IMR-90 (cell line): ENCODE results near the gene SAFB2. TPM values are rescaled to one million over a fixed set of nuclear protein-coding genes. Genes with fewer than 3 reads are reported as not detected.

Experiments used
- ATAC-seq: fragments of 200-7000 bp; cut with Tn5 transposase; 2 replicates; pipeline ENCODE4 v1.9.1; 2020; ENCODE audit warnings: low read depth, mild to moderate bottlenecking, moderate library complexity
- BruUV-seq: library from RNA; stranded (reverse); fragments of 400-500 nt; replicated peaks from 2 replicates; lab custom pipeline; 2021; lab: Mats Ljungman, UMichigan
- CTCF ChIA-PET: fragments of 300-600 bp; formaldehyde crosslinking; extraction: SDS; loops from one replicate; lab custom pipeline; 2021; ENCODE audit warnings: antibody characterized with exemption; lab: Yijun Ruan, JAX
- POLR2A ChIA-PET: fragments of 300-600 bp; sonication (Branson Sonifier 250); formaldehyde crosslinking; loops from one replicate; lab custom pipeline; 2022; ENCODE audit warnings: antibody characterized with exemption; ENCODE audit not compliant: unreplicated experiment; lab: Charles Lee
- DNase-seq: peaks from one replicate; pipeline ENCODE4 v3.0.0; 2013
- H2AFZ ChIP-seq: replicated peaks from 2 replicates; pipeline ENCODE3; 2013; ENCODE audit warnings: low read length, mild to moderate bottlenecking; ENCODE audit not compliant: poor library complexity
- H2AK5ac ChIP-seq: 2 replicates; pipeline ENCODE4 v1.6.1; 2013; ENCODE audit warnings: low read depth, low read length, inconsistent platforms
- H2AK9ac ChIP-seq: replicated peaks from 2 replicates; pipeline ENCODE3; 2013; ENCODE audit warnings: mild to moderate bottlenecking, low read depth, low read length, moderate library complexity; ENCODE audit not compliant: poor library complexity
- H2BK120ac ChIP-seq: 2 replicates; pipeline ENCODE4 v1.6.1; 2013; ENCODE audit warnings: low read depth, low read length, inconsistent platforms
- H2BK15ac ChIP-seq: 3 replicates; pipeline ENCODE4 v1.6.1; 2013; ENCODE audit warnings: low read depth, low read length, inconsistent platforms
- H2BK20ac ChIP-seq: 2 replicates; pipeline ENCODE4 v1.6.1; 2013; ENCODE audit warnings: low read depth, mild to moderate bottlenecking, inconsistent platforms, low read length, moderate library complexity
- H2BK5ac ChIP-seq: 2 replicates; pipeline ENCODE4 v1.6.1; 2013; ENCODE audit warnings: mild to moderate bottlenecking, low read depth, low read length, inconsistent platforms; ENCODE audit not compliant: poor library complexity, severe bottlenecking
- H3K14ac ChIP-seq: replicated peaks from 2 replicates; pipeline ENCODE4 v1.6.1; 2013; ENCODE audit warnings: low read depth, low read length, inconsistent platforms
- H3K18ac ChIP-seq: 2 replicates; pipeline ENCODE4 v1.6.1; 2013; ENCODE audit warnings: low read depth, low read length, control low read depth
- H3K23ac ChIP-seq: 2 replicates; pipeline ENCODE4 v1.6.1; 2013; ENCODE audit warnings: low read depth, low read length, inconsistent platforms
- H3K27ac ChIP-seq: 2 replicates; pipeline ENCODE4 v1.5.1; 2013; ENCODE audit warnings: mild to moderate bottlenecking, control low read depth, low read length; ENCODE audit not compliant: insufficient read depth
- H3K27me3 ChIP-seq: 2 replicates; pipeline ENCODE4 v1.6.1; 2013; ENCODE audit warnings: low read length; ENCODE audit not compliant: control insufficient read depth, insufficient read depth
- H3K36me3 ChIP-seq: 2 replicates; pipeline ENCODE4 v1.6.1; 2013; ENCODE audit warnings: low read length, mixed read lengths; ENCODE audit not compliant: control insufficient read depth, insufficient read depth
- H3K4ac ChIP-seq: 2 replicates; pipeline ENCODE4 v1.6.1; 2013; ENCODE audit warnings: low read depth, low read length, inconsistent platforms
- H3K4me1 ChIP-seq: 2 replicates; pipeline ENCODE4 v1.6.1; 2013; ENCODE audit warnings: low read length, mixed read lengths; ENCODE audit not compliant: control insufficient read depth, insufficient read depth
- H3K4me2 ChIP-seq: 2 replicates; pipeline ENCODE4 v1.6.1; 2013; ENCODE audit warnings: low read depth, mild to moderate bottlenecking, control low read depth, low read length, moderate library complexity
- H3K4me3 ChIP-seq: 2 replicates; pipeline ENCODE4 v1.5.1; 2013; ENCODE audit warnings: low read depth, mild to moderate bottlenecking, control low read depth, low read length, moderate library complexity; ENCODE audit not compliant: insufficient read depth
- H3K56ac ChIP-seq: 2 replicates; pipeline ENCODE4 v1.6.1; 2013; ENCODE audit warnings: low read length, inconsistent platforms; ENCODE audit not compliant: insufficient read depth; ENCODE audit errors: extremely low read depth
- H3K79me1 ChIP-seq, 2 experiments: 2 replicates each; pipeline ENCODE4 v1.6.1; 2013; ENCODE audit warnings: low read length in 2 of 2, inconsistent platforms in 1 of 2, low read depth in 1 of 2
- H3K9ac ChIP-seq: 2 replicates; pipeline ENCODE4 v1.6.1; 2013; ENCODE audit warnings: low read depth, low read length, control low read depth
- H3K9me1 ChIP-seq: 2 replicates; pipeline ENCODE4 v1.6.1; 2013; ENCODE audit warnings: low read length, inconsistent platforms; ENCODE audit not compliant: insufficient read depth
- H3K9me3 ChIP-seq: 2 replicates; pipeline ENCODE4 v1.6.1; 2013; ENCODE audit warnings: low read length; ENCODE audit not compliant: control insufficient read depth, insufficient read depth
- H4K20me1 ChIP-seq: 2 replicates; pipeline ENCODE4 v1.6.1; 2013; ENCODE audit warnings: low read length, inconsistent platforms; ENCODE audit not compliant: insufficient read depth
- H4K5ac ChIP-seq: 2 replicates; pipeline ENCODE4 v1.6.1; 2013; ENCODE audit warnings: mild to moderate bottlenecking, low read depth, low read length, control low read depth
- H4K8ac ChIP-seq, 2 experiments: 2 replicates each; pipeline ENCODE4 v1.6.1; 2013; ENCODE audit warnings: low read depth in 2 of 2, low read length in 2 of 2, control low read depth in 1 of 2, inconsistent platforms in 1 of 2
- H4K91ac ChIP-seq: 2 replicates; pipeline ENCODE4 v1.6.1; 2013; ENCODE audit warnings: low read depth, low read length, inconsistent platforms; ENCODE audit not compliant: insufficient read depth
- BHLHE40 ChIP-seq: fragments of 150-350 bp; IDR thresholded peaks from 2 replicates; pipeline ENCODE4 v1.6.1; 2016; ENCODE audit warnings: mild to moderate bottlenecking, low read depth, low read length
- CEBPB ChIP-seq: IDR thresholded peaks from 2 replicates; pipeline ENCODE4 v1.6.1; 2012; ENCODE audit warnings: low read depth, low read length, improper control_type of control experiment
- CHD1 ChIP-seq: IDR thresholded peaks from 2 replicates; pipeline ENCODE4 v1.6.1; 2012; ENCODE audit warnings: low read depth, low read length, improper control_type of control experiment
- CTCF ChIP-seq: conservative IDR thresholded peaks from 2 replicates; pipeline ENCODE4 v1.5.1; 2012; ENCODE audit warnings: mild to moderate bottlenecking, low read depth, low read length, improper control_type of control experiment
- ELK1 ChIP-seq: fragments of 150-350 bp; IDR thresholded peaks from 2 replicates; pipeline ENCODE4 v1.6.1; 2016; ENCODE audit warnings: low read depth, mild to moderate bottlenecking, low read length, moderate library complexity, borderline replicate concordance
- FOS ChIP-seq: fragments of 150-350 bp; IDR thresholded peaks from 2 replicates; pipeline ENCODE4 v1.6.1; 2016; ENCODE audit warnings: low read depth, low read length
- MAFK ChIP-seq: IDR thresholded peaks from 2 replicates; pipeline ENCODE4 v1.6.1; 2012; ENCODE audit warnings: low read depth, low read length, improper control_type of control experiment
- MXI1 ChIP-seq: IDR thresholded peaks from 2 replicates; pipeline ENCODE4 v1.6.1; 2012; ENCODE audit warnings: low read depth, mild to moderate bottlenecking, low read length, moderate library complexity, borderline replicate concordance
- NFE2L2 ChIP-seq: fragments of 150-350 bp; IDR thresholded peaks from 2 replicates; pipeline ENCODE4 v1.6.1; 2016; ENCODE audit warnings: low read depth, mild to moderate bottlenecking, low read length
- POLR2A ChIP-seq: IDR thresholded peaks from 2 replicates; pipeline ENCODE4 v1.6.1; 2012; ENCODE audit warnings: mild to moderate bottlenecking, low read depth, low read length
- RAD21 ChIP-seq: IDR thresholded peaks from 2 replicates; pipeline ENCODE4 v1.6.1; 2012; ENCODE audit warnings: low read length, improper control_type of control experiment
- RCOR1 ChIP-seq: IDR thresholded peaks from 2 replicates; pipeline ENCODE4 v1.6.1; 2012; ENCODE audit warnings: mild to moderate bottlenecking, low read length, improper control_type of control experiment; ENCODE audit not compliant: insufficient replicate concordance
- SMC3 ChIP-seq: fragments of 150-350 bp; IDR thresholded peaks from 2 replicates; pipeline ENCODE4 v1.6.1; 2016; ENCODE audit warnings: low read depth, mild to moderate bottlenecking, antibody characterized with exemption, low read length, moderate library complexity
- USF2 ChIP-seq: fragments of 150-350 bp; IDR thresholded peaks from 2 replicates; pipeline ENCODE4 v1.6.1; 2017; ENCODE audit warnings: mild to moderate bottlenecking, antibody characterized with exemption, low read length, low read depth
- WGBS, 2 experiments: methylation state at CpG; one replicate each; pipeline versions ENCODE4 v1.1.5 to v1.1.7; 2013; ENCODE audit warnings: missing lambda C conversion rate in 2 of 2; ENCODE audit not compliant: insufficient read length in 1 of 2; ENCODE audit errors: extremely low coverage in 2 of 2; 5-methylcytosine and 5-hydroxymethylcytosine counted together
- dilution Hi-C: fragments of 300-500 bp; cut with HindIII; formaldehyde crosslinking; loops from one replicate; pipeline ENCODE4 v1.14.3; 2018; ENCODE audit warnings: low sequenced_read_pairs; ENCODE audit not compliant: unreplicated experiment
- in situ Hi-C: fragments of 300-500 bp; cut with MboI; formaldehyde crosslinking; loops from 3 replicates; pipeline ENCODE4 v1.14.3; 2019; ENCODE audit warnings: low sequenced_read_pairs, inconsistent platforms, mixed read lengths
- intact Hi-C: fragments of 100-400 bp; cut with micrococcal nuclease; formaldehyde crosslinking; loops from 2 replicates; pipeline ENCODE4 v1.10.0; 2022
- polyA plus RNA-seq, 3 experiments: library from polyadenylated mRNA; depleted of rRNA; stranded (reverse); fragments of >200 nt; gene quantifications; 2 replicates each; pipeline ENCODE4 v1.2.3, GENCODE V29; 2012; ENCODE audit warnings: low replicate concordance in 1 of 3
- total RNA-seq: library from RNA; depleted of rRNA; stranded (reverse); fragments of >200 nt; gene quantifications from 2 replicates; pipeline ENCODE4 v1.2.3, GENCODE V29; 2012

SAFB2 gene
- total and polyA plus RNA-seq, 2 of the 4 experiments (the other 2 are of a cell fraction), result 11.8 to 26.2 TPM

DNA sequence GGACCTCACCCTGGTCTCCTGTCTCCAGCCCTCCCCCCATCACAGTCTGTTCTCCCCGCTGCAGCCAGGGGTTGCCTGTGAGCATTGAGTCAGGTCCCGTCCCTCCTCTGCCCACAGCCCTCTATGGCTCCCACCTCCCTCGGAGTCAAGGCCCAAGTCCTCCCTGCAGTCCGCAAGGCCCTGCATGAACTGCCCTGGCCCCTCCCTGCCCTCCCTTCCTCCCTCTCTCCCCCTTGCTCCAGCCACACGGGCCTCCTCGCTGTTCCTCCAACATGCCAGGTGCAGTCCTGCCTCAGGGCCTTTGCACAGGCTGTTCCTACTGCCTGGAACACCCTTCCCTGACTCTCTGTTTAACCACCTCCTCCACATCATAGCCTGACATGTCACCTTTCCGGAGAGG lies 57.6 kb downstream of the SAFB2 start:
- Histone ChIP-seq H2BK15ac (no peak overlapping the region), H3K4me2 (no peak overlapping the region), H3K9me1 (no peaks in the 10 kb centered on the region), H3K27ac (no peak overlapping the region), H3K56ac (no peak overlapping the region), H3K27me3 (peaks cover 45% of the 10 kb centered on the region), H2AFZ (no peak overlapping the region), H4K8ac (no peak overlapping the region), H2BK20ac (no peak overlapping the region), H3K18ac (no peak overlapping the region), H3K23ac (no peak overlapping the region), H3K9me3 (peaks cover 10% of the 10 kb centered on the region; the same call in 1 of the 2 replicates), H2AK9ac (no peak overlapping the region), H3K4ac (no peak overlapping the region), H4K20me1 (no peaks in the 10 kb centered on the region), H3K4me3 (no peak overlapping the region), H3K4me1 (peaks cover 2% of the 10 kb centered on the region; the same call in 1 of the 2 replicates), H3K79me1 (no peaks in the 10 kb centered on the region), H4K91ac (no peak overlapping the region), H3K36me3 (no peaks in the 10 kb centered on the region), H2BK5ac (no peak overlapping the region), H2BK120ac (no peak overlapping the region), H2AK5ac (no peak overlapping the region), H3K14ac (no peak overlapping the region), H3K9ac (no peak overlapping the region), H4K5ac (no peak overlapping the region)
- no peak for DNase-seq
- WGBS, 2 experiments, result no CpG with 5 or more reads among the region's 7 CpGs
- TF ChIP-seq FOS (no peak), CHD1 (no peak), BHLHE40 (no peak), MAFK (no peak), POLR2A (no peak), RCOR1 (no peak), ELK1 (no peak), SMC3 (no peak), MXI1 (no peak), NFE2L2 (no peak), CTCF (no peak), RAD21 (no peak), USF2 (no peak), CEBPB (no peak)
- BruUV-seq, result no TSS peak
- in situ Hi-C loops (no loop called here), intact Hi-C loops (no loop called here), dilution Hi-C loops (no loop called here)
- no peak for ATAC-seq
- POLR2A ChIA-PET, result no interaction called here
- CTCF ChIA-PET, result no interaction called here
